HEK293 (cell line): ENCODE data around the gene SCARB2.

ENCODE experiments used
- CTCF ChIP-seq: fragments of 450-650 bp; formaldehyde crosslinking; IDR thresholded peaks from 2 replicates; pipeline ENCODE4 v1.5.1; 2016; ENCODE audit warnings: missing biosample characterization, missing genetic modification characterization
- MYNN ChIP-seq: fragments of 450-650 bp; formaldehyde crosslinking; IDR thresholded peaks from 2 replicates; pipeline ENCODE4 v1.5.1; 2016; ENCODE audit warnings: missing biosample characterization, missing genetic modification characterization, borderline replicate concordance
- REST ChIP-seq: fragments of 450-650 bp; formaldehyde crosslinking; IDR thresholded peaks from 2 replicates; pipeline ENCODE4 v1.5.1; 2016; ENCODE audit warnings: missing biosample characterization, missing genetic modification characterization
- ZBTB8A ChIP-seq: fragments of 450-650 bp; formaldehyde crosslinking; IDR thresholded peaks from 2 replicates; pipeline ENCODE4 v1.5.1; 2016; ENCODE audit warnings: missing biosample characterization, missing genetic modification characterization
- ZNF114 ChIP-seq: fragments of 450-650 bp; formaldehyde crosslinking; IDR thresholded peaks from 2 replicates; pipeline ENCODE4 v1.5.0; 2017; ENCODE audit warnings: missing biosample characterization, missing genetic modification characterization
- ZNF274 ChIP-seq, 2 experiments: fragments of 200-500 bp in 1 of 2; fragments of 450-650 bp in 1 of 2; sonication (Bioruptor generic) in 1 of 2; formaldehyde crosslinking in 1 of 2; IDR thresholded peaks; 2 replicates each; pipeline versions ENCODE4 v1.5.1 to v1.6.1; 2014 to 2016; ENCODE audit warnings: borderline replicate concordance in 1 of 2, inconsistent platforms in 1 of 2, low read length in 1 of 2, missing biosample characterization in 1 of 2, missing genetic modification characterization in 1 of 2
- ZNF692 ChIP-seq: fragments of 450-650 bp; formaldehyde crosslinking; IDR thresholded peaks from 2 replicates; pipeline ENCODE4 v1.5.1; 2016; ENCODE audit warnings: missing biosample characterization, missing genetic modification characterization

GRCh38 chr4:76251441-76252270 is 38.0 kb upstream of the SCARB2 start, which contains the start of gene FAM47E:
- no peak for TF ChIP-seq ZNF274 (IDR thresholded peaks at IDR 0.05; ENCODE audit: low read length)
- no peak for TF ChIP-seq ZNF274 (tag by site-specific recombination; IDR thresholded peaks at IDR 0.05; ENCODE audit: borderline replicate concordance)
- TF ChIP-seq CTCF: peak; percentile 50; the same call in 1 of the 2 replicates
- TF ChIP-seq MYNN (tag by site-specific recombination): peak; percentile 84
- peak; percentile 55 for TF ChIP-seq ZBTB8A (tag by site-specific recombination)
- no peak for TF ChIP-seq ZNF692 (tag by site-specific recombination)
- no peak for TF ChIP-seq ZNF114 (tag by site-specific recombination)
- TF ChIP-seq REST: no peak
